Dendritic cell treated with granulocyte-macrophage colony-stimulating factor and Interleukin-4, amounts not matched to agents 40 ng/mL and 50 ng/mL, for 4 days (primary cell): Measurements from ENCODE around the gene IKZF4.
A peak's percentile ranks its signal among the peaks of the same experiment; 100 is the strongest.

Experiments
- H3K27ac Mint-ChIP-seq: one replicate; pipeline ENCODE4 v1.8.0; 2022; ENCODE audit warnings: mild to moderate bottlenecking, mixed read lengths
- H3K27me3 Mint-ChIP-seq: one replicate; pipeline ENCODE4 v1.8.0; 2022; ENCODE audit warnings: mild to moderate bottlenecking, mixed read lengths
- H3K36me3 Mint-ChIP-seq: one replicate; pipeline ENCODE4 v1.8.0; 2022; ENCODE audit warnings: low read depth, mixed read lengths
- H3K4me1 Mint-ChIP-seq: one replicate; pipeline ENCODE4 v1.8.0; 2022; ENCODE audit warnings: low read depth, mixed read lengths
- H3K4me3 Mint-ChIP-seq: one replicate; pipeline ENCODE4 v1.8.0; 2022; ENCODE audit warnings: mild to moderate bottlenecking, moderate library complexity, mixed read lengths
- H3K9me3 Mint-ChIP-seq: one replicate; pipeline ENCODE4 v1.8.0; 2022; ENCODE audit warnings: mixed read lengths
- intact Hi-C: fragments of 100-400 bp; cut with micrococcal nuclease; formaldehyde crosslinking; loops from one replicate; pipeline ENCODE4 v1.15.0; 2022

IKZF4 gene

DNA sequence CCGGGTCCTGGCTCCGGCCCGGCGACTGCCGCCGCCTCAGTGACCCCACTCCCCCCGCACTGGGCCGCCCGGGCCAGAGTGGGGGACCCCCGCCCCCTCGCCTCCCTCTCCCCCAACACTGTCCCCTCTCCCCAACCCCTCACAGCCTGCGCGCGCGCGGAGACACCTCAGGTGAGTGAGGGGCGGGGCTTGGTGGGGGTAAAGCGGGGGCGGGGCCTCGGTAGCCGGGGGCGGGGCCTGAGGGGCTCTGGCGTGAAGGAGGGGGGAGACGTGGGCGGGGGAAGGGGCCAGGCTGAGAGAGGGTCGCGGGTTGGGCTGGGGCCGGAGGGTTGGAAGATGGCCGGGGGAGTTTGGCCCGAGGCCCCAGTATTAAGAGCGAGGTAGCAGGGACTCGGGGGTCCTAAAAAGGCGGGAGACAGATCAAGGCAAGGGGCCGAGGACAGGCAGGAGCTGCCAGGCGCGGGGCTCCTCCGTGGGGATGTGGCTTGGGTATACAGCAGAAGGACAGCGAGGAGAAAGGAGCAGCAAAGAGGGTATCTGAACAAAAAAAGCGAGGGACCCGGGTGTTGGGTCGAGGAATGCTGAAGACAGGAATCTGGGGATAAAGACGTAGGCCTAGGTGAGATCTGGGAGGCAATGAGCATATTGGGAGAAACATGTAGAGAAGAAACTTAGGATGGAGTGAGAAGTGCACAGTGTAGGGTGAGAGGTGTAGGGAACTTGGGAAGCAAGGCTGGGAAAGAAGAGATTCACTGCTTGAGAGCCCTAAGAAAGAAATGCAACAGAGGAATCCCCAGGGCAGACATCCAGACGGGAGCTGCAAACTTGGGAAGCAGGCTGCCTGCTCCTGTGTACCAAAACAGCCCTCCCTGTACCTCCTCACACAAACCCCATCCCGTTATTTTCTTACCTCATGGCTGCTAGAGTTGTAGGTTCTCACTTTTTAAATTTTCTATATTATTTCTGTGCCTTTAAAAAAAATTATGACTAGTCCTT, 13.0 kb upstream of the IKZF4 start:
- Mint-ChIP-seq H3K27me3 (no peaks in the 10 kb centered on the region), H3K4me3 (peak overlapping the region; percentile 84), H3K36me3 (peaks cover 53% of the 10 kb centered on the region), H3K9me3 (no peaks in the 10 kb centered on the region), H3K27ac (peak overlapping the region; percentile 78), H3K4me1 (peaks cover 52% of the 10 kb centered on the region)
- intact Hi-C loops, result no loop called here

DNA sequence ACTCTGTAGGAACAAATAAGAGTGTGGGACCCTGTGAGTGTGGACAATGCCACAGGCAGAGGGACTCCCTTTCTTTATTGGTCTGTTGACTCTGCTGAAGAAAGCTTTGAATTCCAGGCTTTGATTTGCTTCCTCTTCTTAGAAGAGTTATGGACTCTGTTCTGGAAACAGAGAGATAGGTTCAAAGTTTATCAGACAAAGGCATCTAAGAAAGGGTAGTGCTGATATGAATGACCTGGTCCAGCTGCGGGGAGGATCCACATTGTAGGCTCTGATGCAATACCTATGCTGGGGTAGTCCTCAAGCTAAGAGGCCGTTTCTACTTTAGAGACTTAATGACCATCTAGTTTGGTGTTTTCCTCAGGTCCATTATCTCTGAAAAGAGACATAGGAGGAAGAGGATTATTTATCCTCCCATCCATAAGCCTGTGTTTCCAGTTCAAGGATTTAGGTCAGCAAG, 10.7 kb upstream of the IKZF4 start:
- no peak overlapping the region for H3K4me3 Mint-ChIP-seq
- intact Hi-C loops, result no loop called here
- H3K4me1 Mint-ChIP-seq, result peaks cover 37% of the 10 kb centered on the region
- H3K36me3 Mint-ChIP-seq, result peaks cover 30% of the 10 kb centered on the region
- H3K9me3 Mint-ChIP-seq, result no peaks in the 10 kb centered on the region
- H3K27me3 Mint-ChIP-seq, result no peaks in the 10 kb centered on the region
- no peak overlapping the region for H3K27ac Mint-ChIP-seq

DNA sequence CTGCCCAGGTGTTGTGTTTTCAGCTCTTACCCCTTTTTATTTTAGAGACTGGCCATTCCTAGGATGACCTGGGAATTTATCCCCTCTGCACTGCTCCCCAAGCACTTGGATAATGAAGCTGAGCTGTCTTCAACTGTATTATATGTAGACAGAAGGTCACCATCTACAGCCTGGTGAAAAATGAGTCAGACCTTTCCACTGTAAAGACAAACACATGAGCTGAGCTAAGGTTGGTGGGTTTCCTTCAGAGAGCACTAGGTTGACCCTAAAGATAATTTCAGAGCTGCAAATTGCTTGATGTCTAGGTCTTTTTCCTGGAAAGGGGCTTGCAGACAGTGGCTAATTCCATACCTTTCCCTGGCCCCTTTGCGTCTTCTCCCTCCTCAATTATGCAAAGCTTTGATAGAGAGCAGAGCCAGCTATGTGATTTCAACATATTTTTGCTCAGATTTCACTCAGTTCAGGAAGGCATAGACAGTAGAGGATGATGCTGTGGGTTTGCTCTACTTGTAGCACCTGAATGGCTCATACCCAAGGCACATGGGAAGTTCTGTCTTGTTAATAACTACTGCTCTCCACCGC, 9.2 kb upstream of the IKZF4 start:
- Mint-ChIP-seq H3K27ac (no peak overlapping the region), H3K36me3 (peaks cover 28% of the 10 kb centered on the region), H3K9me3 (no peaks in the 10 kb centered on the region), H3K4me1 (peaks cover 26% of the 10 kb centered on the region), H3K4me3 (no peak overlapping the region), H3K27me3 (no peaks in the 10 kb centered on the region)
- intact Hi-C loops, result no loop called here

DNA sequence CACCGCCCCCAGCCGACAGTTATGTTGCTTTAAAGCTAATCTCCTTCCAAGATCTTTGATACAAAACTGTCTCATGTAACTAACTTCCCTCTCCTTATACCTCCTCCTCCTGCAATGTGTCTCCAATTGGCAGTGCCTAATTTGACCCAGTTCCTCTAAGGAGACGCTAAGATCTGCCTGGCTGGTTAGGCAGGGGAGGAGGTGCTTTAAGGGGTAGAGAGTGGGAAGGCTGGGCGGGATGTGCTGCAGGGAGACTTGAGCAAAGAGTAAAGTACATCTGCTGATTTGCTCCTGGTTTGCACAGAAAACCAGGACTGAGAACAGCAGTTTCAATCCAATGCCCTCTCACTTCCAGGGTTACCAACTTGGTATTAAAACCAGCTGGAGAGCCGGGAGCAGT, 7.4 kb upstream of the IKZF4 start:
- no peak overlapping the region for H3K27ac Mint-ChIP-seq
- no peak overlapping the region for H3K4me3 Mint-ChIP-seq
- H3K9me3 Mint-ChIP-seq, result no peaks in the 10 kb centered on the region
- H3K27me3 Mint-ChIP-seq, result no peaks in the 10 kb centered on the region
- intact Hi-C loops, result no loop called here
- peaks cover 27% of the 10 kb centered on the region for H3K36me3 Mint-ChIP-seq
- peaks cover 13% of the 10 kb centered on the region for H3K4me1 Mint-ChIP-seq

- intact Hi-C loops, result no loop called here
- no peak overlapping the region for H3K4me3 Mint-ChIP-seq
- no peaks in the 10 kb centered on the region for H3K27me3 Mint-ChIP-seq
- H3K36me3 Mint-ChIP-seq, result peaks cover 22% of the 10 kb centered on the region
- H3K4me1 Mint-ChIP-seq, result peaks cover 8% of the 10 kb centered on the region
- no peak overlapping the region for H3K27ac Mint-ChIP-seq
- H3K9me3 Mint-ChIP-seq, result no peaks in the 10 kb centered on the region
Measured at GRCh38 chr12:56014205-56014604, 6.6 kb upstream of the IKZF4 start.

DNA sequence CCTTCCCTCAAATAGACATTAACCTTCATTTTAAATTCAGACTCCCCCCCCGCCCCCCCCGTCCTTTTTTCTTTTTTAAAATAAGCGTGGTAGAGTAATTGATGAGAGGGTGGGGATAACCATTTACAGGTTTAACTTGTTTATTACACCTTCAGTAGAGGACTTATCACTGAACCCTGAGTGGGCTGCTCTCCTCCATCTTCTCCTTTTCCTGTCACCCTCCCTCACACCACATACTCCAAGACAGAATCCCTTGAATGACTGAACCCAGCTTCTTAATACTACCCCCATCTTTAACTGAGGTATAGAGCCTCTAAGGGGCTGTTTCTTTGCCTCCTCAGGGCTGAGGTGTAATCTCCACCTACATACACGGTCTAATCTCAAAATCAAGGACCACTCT, 3.7 kb upstream of the IKZF4 start:
- peaks cover 12% of the 10 kb centered on the region for H3K36me3 Mint-ChIP-seq

GRCh38 chr12:56018356-56018755, 2.5 kb upstream of the IKZF4 start:
- Mint-ChIP-seq H3K36me3 (peaks cover 6% of the 10 kb centered on the region), H3K4me1 (peaks cover 42% of the 10 kb centered on the region), H3K27me3 (no peaks in the 10 kb centered on the region), H3K27ac (no peak overlapping the region), H3K9me3 (no peaks in the 10 kb centered on the region), H3K4me3 (no peak overlapping the region)
- intact Hi-C loops, result no loop called here

More for the DNA sequence above, 3.7 kb upstream of the IKZF4 start:
- Mint-ChIP-seq H3K4me1 (peaks cover 33% of the 10 kb centered on the region), H3K27me3 (no peaks in the 10 kb centered on the region), H3K4me3 (no peak overlapping the region), H3K27ac (no peak overlapping the region), H3K9me3 (no peaks in the 10 kb centered on the region)
- intact Hi-C loops, result no loop called here

GRCh38 chr12:56021889-56022497, 1.1 kb downstream of the IKZF4 start:
- intact Hi-C loops, result no loop called here
- Mint-ChIP-seq H3K27ac (peak overlapping the region; percentile 76), H3K9me3 (no peaks in the 10 kb centered on the region), H3K27me3 (no peaks in the 10 kb centered on the region), H3K4me3 (peak overlapping the region; percentile 70), H3K36me3 (peaks cover 26% of the 10 kb centered on the region), H3K4me1 (peaks cover 44% of the 10 kb centered on the region)

DNA sequence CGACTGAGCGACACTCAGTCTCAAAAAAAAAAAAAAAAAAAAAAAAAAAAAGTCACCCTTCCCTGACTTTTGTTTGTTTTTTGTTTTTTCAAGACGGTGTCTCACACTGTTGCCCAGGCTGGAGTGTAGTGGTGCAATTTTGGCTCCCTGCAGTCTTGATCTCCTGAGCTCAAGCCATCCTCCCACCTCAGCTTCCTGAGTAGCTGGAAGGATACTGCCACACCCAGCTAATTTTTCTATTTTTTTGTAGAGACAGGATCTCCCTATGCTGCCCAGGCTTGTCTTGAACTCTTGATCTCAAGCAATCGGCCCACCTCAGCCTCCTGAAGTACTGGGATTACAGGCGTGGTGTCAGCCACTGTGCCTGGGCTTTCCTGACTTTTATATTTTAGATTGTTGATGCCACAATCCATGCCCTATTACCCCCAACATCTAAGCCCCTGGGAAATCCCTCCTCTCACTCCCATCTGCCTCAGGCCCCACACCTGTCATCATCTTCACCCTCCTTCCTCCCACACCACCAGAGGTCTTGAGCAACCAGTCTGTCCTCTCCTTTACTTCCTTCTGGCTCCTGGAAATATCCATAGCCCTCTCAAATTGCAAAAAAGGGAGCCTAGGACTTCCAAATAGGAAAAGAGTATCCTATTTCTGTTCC, 7.8 kb downstream of the IKZF4 start:
- Mint-ChIP-seq H3K36me3 (peaks cover 72% of the 10 kb centered on the region), H3K27ac (no peak overlapping the region), H3K4me3 (no peak overlapping the region)

DNA sequence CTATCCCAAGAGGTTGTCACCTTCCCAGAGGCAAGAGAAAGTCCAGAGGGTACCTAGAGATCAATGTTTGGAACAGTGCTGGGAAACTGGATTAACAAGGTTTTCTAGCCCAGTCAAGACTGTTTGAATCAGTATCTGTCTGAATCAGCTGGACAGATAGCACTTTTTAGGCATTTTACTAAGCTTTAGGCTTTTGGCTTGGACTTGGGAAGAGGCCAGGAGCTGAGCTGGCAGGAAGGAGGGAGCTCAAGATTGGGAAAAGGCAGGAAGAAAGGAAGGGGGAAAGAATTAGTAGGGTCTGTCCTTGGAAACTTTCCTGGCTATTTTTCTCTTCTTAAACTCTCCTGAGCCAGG, 8.3 kb downstream of the IKZF4 start:
- intact Hi-C loops, result loop anchor here (1.0 to 5.0 kb wide), 2 partner anchors 33 to 292 kb away; no protein-coding TSS in a partner anchor
- Mint-ChIP-seq H3K4me1 (peaks cover 6% of the 10 kb centered on the region), H3K9me3 (no peaks in the 10 kb centered on the region), H3K27me3 (no peaks in the 10 kb centered on the region), H3K27ac (no peak overlapping the region), H3K4me3 (no peak overlapping the region), H3K36me3 (peaks cover 76% of the 10 kb centered on the region)

More for the DNA sequence above, 7.8 kb downstream of the IKZF4 start:
- H3K27me3 Mint-ChIP-seq, result no peaks in the 10 kb centered on the region
- H3K4me1 Mint-ChIP-seq, result peaks cover 9% of the 10 kb centered on the region
- no peaks in the 10 kb centered on the region for H3K9me3 Mint-ChIP-seq
- intact Hi-C loops, result loop anchor here (1.0 to 5.0 kb wide), 2 partner anchors 32 to 291 kb away; no protein-coding TSS in a partner anchor

GRCh38 chr12:56029666-56030293, 8.9 kb downstream of the IKZF4 start:
- Mint-ChIP-seq H3K27me3 (no peaks in the 10 kb centered on the region), H3K27ac (no peak overlapping the region), H3K36me3 (peaks cover 81% of the 10 kb centered on the region), H3K4me1 (peaks cover 6% of the 10 kb centered on the region), H3K4me3 (no peak overlapping the region), H3K9me3 (no peaks in the 10 kb centered on the region)
- intact Hi-C loops, result loop anchor here (1.0 to 5.0 kb wide), 2 partner anchors 33 to 292 kb away; no protein-coding TSS in a partner anchor

DNA sequence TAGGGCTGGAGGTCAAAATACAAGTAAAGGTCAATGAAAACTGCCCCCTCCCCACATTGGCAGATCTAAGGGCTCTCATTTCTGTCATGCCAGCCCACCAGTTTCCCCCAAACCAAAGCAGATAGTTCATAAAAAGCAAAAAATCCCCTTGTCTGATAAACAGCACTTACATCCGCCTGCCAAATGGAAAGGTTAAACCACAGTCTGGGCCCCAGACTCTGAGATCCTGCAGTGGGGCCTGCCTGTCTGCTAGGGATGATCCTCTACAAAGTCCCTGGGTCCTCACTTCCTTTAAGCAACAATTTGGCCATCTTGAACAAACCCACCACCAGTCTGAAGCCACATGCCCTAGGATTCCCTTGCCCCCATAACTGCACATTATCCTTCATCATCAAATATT, 11.1 kb downstream of the IKZF4 start:
- Mint-ChIP-seq H3K27me3 (no peaks in the 10 kb centered on the region), H3K27ac (peak overlapping the region; percentile 6), H3K9me3 (no peaks in the 10 kb centered on the region), H3K4me3 (no peak overlapping the region), H3K36me3 (peaks cover 81% of the 10 kb centered on the region), H3K4me1 (peaks cover 6% of the 10 kb centered on the region)
- intact Hi-C loops, result no loop called here

DNA sequence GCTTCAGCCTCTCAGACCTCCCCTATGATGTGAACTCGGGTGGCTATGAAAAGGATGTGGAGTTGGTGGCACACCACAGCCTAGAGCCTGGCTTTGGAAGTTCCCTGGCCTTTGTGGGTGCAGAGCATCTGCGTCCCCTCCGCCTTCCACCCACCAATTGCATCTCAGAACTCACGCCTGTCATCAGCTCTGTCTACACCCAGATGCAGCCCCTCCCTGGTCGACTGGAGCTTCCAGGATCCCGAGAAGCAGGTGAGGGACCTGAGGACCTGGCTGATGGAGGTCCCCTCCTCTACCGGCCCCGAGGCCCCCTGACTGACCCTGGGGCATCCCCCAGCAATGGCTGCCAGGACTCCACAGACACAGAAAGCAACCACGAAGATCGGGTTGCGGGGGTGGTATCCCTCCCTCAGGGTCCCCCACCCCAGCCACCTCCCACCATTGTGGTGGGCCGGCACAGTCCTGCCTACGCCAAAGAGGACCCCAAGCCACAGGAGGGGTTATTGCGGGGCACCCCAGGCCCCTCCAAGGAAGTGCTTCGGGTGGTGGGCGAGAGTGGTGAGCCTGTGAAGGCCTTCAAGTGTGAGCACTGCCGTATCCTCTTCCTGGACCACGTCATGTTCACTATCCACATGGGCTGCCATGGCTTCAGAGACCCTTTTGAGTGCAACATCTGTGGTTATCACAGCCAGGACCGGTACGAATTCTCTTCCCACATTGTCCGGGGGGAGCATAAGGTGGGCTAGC, 13.9 kb downstream of the IKZF4 start:
- peaks cover 68% of the 10 kb centered on the region for H3K36me3 Mint-ChIP-seq
- H3K27ac Mint-ChIP-seq, result no peak overlapping the region

More for the DNA sequence above, 13.9 kb downstream of the IKZF4 start:
- Mint-ChIP-seq H3K4me3 (no peak overlapping the region), H3K4me1 (no peaks in the 10 kb centered on the region), H3K9me3 (no peaks in the 10 kb centered on the region), H3K27me3 (no peaks in the 10 kb centered on the region)
- intact Hi-C loops, result no loop called here
